GM10248 (cell line): ENCODE results near the gene CNTN4.

Source experiments
- CTCF ChIA-PET: fragments of 300-600 bp; sonication (Branson Sonifier 250); formaldehyde crosslinking; extraction: SDS; loops from one replicate; lab custom pipeline; 2021; ENCODE audit warnings: antibody characterized with exemption; lab: Yijun Ruan, JAX
- POLR2A ChIA-PET: fragments of 350-650 bp; sonication (Branson Sonifier 250); formaldehyde crosslinking; extraction: SDS; loops from one replicate; lab custom pipeline; 2020; ENCODE audit warnings: antibody characterized with exemption; lab: Yijun Ruan, JAX
- DNase-seq: peaks from one replicate; pipeline ENCODE4 v3.0.0; 2012; ENCODE audit errors: extremely low spot score
- TF ChIP-seq, protein P1 (sequence below): IDR thresholded peaks from 2 replicates; pipeline ENCODE4 v1.5.1; 2012; ENCODE audit warnings: mild to moderate bottlenecking, low read depth; ENCODE audit errors: extremely low read depth, missing control alignments, control extremely low read depth

CNTN4 gene

DNA sequence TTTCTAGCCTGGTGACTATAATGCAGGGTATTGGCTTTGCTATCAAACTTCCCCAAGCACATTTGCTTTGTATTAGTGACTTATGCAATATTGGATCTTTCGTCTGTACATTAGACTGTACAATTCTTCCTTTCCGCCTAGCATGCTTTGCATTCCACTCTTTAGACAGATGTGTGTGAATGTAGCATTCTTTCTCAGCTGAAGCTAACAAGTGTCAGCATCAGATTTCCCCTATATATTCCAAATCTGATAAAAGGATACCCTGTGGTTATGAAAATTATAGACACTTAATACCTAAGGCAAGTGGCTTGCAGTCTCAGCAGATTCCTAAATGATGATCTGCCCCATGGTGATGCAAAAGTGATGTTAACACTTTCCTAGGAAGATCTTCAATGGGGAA is 360.1 kb downstream of the CNTN4 start:
- POLR2A ChIA-PET, result no interaction called here
- CTCF ChIA-PET, result interaction anchor here (0.9 kb wide), 1 partner anchor 10 kb away, joined by 5 read pairs; no protein-coding TSS in a partner anchor
- DNase-seq, result no peak
- TF ChIP-seq, protein P1, sequence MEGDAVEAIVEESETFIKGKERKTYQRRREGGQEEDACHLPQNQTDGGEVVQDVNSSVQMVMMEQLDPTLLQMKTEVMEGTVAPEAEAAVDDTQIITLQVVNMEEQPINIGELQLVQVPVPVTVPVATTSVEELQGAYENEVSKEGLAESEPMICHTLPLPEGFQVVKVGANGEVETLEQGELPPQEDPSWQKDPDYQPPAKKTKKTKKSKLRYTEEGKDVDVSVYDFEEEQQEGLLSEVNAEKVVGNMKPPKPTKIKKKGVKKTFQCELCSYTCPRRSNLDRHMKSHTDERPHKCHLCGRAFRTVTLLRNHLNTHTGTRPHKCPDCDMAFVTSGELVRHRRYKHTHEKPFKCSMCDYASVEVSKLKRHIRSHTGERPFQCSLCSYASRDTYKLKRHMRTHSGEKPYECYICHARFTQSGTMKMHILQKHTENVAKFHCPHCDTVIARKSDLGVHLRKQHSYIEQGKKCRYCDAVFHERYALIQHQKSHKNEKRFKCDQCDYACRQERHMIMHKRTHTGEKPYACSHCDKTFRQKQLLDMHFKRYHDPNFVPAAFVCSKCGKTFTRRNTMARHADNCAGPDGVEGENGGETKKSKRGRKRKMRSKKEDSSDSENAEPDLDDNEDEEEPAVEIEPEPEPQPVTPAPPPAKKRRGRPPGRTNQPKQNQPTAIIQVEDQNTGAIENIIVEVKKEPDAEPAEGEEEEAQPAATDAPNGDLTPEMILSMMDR, result no peak

DNA sequence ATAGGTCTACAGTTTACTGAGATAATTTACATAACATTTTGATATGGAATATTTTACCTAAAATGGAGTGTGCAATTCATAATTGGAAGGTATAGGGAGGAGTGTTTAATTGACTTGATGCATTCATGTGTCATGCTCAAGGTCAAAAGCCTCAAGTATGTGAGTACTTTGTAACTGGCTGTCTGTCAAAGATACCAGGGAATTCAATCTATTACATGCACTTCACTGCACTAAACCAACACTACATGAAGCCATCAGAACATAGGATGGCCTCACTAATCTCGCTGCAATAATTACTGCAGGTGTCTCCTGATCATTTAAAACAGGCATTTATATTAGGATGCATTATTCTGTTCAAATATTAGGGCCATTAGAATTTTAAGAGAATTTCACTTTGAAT is 367.2 kb downstream of the CNTN4 start:
- POLR2A ChIA-PET, result no interaction called here
- no peak for DNase-seq
- CTCF ChIA-PET, result no interaction called here
- TF ChIP-seq, protein P1, result no peak

DNA sequence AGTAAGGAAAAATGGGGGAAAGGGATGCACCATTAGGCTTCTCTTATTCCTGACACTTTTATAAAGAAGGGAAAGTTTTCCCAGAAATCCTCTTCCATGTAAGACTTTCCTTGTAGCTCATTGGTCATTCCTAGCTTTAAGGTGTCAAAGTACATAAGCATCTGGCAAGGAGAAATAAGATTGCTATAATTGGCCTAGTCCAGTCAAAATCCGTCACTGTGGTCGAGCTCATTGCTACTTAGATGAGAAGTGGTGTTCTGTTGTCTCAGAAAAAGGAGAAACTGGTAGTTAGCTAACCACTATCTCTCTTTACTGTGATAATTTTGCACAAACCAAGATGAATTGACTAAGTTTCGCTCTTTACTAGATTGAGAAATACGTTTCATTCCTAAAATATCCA is 370.1 kb downstream of the CNTN4 start:
- TF ChIP-seq, protein P1, result no peak
- ChIA-PET POLR2A (no interaction called here), CTCF (interaction anchor here (1.1 to 1.4 kb wide), 3 partner anchors 8 to 33 kb away, joined by 3 to 5 read pairs (median 3); no protein-coding TSS in a partner anchor)
- DNase-seq, result no peak

DNA sequence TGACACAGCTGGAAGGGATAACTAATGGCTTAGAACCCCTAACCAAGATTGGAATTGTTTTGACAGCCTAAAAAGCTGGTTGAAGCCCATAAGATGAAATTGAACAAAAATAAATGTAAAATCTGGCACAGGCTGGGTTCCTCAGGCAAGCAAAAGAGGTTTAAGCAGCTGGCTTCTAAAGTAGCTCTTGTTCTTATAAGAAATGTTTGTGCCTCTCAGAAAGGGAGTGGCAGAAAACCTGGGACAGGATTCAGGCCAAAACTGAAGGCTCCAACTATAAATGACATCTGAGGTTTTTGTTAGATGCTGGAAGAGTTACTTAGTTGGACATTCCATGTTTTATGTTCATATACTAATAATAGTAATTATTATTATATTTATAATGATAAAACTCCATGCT is 378.3 kb downstream of the CNTN4 start:
- ChIA-PET CTCF (interaction anchor here (1.0 to 1.6 kb wide), 2 partner anchors 8 to 78 kb away, joined by 3 read pairs; no protein-coding TSS in a partner anchor), POLR2A (no interaction called here)
- DNase-seq, result no peak
- TF ChIP-seq, protein P1, result no peak

DNA sequence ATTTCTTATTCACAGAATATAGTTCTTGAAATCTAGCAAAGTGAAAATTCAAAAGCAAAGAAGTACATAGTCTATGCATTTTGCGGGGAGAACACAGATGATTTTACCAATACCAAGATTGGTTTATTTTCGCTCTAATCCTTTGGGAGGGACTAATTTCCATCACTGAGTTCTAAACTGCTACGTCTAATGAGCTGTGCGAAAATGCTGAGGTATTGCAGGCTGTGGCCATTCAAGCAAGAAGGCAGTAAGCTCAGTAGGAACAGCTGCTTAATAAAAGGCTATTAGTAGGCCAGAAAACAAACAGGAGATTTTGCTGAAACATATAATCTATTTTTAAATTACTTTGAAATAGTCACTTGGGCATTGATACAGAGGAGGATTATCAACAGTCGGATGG is 379.0 kb downstream of the CNTN4 start:
- ChIA-PET POLR2A (no interaction called here), CTCF (interaction anchor here (1.0 to 1.6 kb wide), 2 partner anchors 8 to 78 kb away, joined by 3 read pairs; no protein-coding TSS in a partner anchor)
- TF ChIP-seq, protein P1, result no peak
- DNase-seq, result no peak

DNA sequence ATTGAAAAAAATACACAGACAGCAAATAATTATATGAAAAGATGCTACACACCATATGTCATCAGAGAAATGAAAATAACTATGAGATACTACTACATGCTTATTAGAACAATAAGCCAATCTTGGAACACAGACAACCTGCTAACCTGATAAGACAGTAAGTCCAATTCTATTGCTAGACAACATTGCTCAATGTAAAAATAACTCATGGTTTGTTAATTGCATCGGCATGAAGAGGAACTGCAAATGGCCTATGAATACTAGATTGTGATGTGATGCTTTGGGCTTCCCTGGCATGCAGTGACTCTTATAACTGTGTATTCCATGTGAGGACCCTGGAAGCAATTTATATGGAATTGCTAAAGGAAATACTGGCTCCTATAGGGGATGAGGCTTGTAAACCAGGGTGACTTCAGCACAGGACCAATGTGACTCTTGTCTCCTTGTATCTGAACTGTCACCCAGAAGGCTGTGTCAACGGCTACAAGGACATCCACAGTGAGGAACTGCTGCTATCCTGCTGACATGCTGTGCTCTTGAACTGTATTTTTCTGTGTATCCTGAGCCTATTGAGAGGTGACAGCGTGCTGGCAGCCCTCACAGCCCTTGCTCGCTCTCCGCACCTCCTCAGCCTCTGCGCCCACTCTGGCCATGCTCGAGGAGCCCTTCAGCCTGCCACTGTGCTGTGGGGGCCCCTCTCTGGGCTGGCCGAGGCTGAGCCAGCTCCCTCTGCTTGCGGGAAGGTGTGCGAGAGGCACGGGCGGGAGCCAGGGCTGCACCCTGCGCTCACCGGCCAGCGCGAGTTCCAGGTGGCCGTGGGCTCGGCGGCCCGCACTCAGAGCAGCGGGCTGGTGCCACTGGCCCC is 385.7 kb downstream of the CNTN4 start:
- TF ChIP-seq, protein P1, result no peak
- DNase-seq, result no peak
- POLR2A ChIA-PET, result no interaction called here
- CTCF ChIA-PET, result no interaction called here
